ENCODE measurements around the gene TFPT.

DNA sequence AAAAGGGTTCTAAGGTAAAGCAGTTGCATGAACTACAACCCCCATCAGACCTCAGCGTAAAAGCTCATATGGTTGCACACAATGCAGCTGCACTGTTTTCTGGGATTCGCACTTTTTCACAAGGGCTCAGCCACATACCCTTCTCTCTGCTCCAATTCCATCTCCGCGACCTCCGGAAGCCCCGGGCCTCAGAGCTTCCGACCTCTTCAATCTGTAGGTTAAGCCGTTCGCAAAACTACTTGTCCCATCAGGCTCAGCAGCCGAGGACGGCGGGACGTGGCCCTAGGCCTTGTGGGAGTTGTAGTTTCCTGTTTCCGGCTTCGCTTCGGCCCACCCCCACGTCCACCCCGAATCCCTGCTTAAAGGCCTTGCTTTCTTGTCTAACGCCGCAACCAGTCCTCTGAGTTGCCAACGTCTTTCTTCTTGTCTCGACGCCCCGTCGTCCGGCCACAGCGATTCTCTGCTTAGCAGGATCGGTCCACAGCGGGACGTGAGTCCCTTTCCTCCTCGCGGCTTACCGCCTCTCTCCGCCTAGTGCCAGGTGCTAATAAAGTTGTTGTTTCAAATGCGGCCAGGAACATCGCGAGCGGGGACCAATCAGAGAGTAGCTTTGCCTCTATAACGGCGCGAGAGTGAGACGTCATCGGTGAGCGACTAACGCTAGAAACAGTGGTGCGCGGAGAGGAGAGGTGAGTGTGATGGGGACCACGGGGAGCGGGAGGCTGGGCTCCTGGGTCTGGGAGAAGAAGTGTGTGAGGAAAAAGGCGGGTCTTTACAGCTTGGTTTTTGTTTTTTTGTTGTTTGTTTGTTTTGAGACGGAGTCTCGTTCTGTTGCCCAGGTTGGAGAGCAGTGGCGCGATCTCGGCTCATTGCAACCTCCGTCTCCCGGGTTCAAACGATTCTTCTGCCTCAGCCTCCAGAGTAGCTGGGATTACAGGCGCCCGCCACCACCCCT is at the start of gene TFPT, which contains the start of gene PRPF31:
- TF ChIP-seq, protein P1, sequence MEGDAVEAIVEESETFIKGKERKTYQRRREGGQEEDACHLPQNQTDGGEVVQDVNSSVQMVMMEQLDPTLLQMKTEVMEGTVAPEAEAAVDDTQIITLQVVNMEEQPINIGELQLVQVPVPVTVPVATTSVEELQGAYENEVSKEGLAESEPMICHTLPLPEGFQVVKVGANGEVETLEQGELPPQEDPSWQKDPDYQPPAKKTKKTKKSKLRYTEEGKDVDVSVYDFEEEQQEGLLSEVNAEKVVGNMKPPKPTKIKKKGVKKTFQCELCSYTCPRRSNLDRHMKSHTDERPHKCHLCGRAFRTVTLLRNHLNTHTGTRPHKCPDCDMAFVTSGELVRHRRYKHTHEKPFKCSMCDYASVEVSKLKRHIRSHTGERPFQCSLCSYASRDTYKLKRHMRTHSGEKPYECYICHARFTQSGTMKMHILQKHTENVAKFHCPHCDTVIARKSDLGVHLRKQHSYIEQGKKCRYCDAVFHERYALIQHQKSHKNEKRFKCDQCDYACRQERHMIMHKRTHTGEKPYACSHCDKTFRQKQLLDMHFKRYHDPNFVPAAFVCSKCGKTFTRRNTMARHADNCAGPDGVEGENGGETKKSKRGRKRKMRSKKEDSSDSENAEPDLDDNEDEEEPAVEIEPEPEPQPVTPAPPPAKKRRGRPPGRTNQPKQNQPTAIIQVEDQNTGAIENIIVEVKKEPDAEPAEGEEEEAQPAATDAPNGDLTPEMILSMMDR (conservative IDR thresholded peaks at IDR 0.05 in 1 of 2, IDR thresholded peaks at IDR 0.05 in 1 of 2; ENCODE audit: low read depth in 1 of 2, low read length in 2 of 2) = no peak
- no peak for TF ChIP-seq EZH2 (IDR thresholded peaks at IDR 0.05; ENCODE audit: low read length, missing control alignments)
